ENCODE results near the gene RAPGEF4. TPM values are rescaled to one million over a fixed set of nuclear protein-coding genes. Genes with fewer than 3 reads are reported as not detected.

RAPGEF4 gene
- total RNA-seq, 8 experiments from 2014 or later = 0.51 to 19.3 (median 7.4) TPM

- no peak overlapping the region for H3K27ac ChIP-seq
- in situ Hi-C loops (cut with MboI; ENCODE audit: low pct_unique_long_range_greater_than_20kb in 2 of 9, low sequenced_read_pairs in 9 of 9, unreplicated experiment in 9 of 9) = no loop called here
- no peak overlapping the region for H3K4me3 ChIP-seq
- peaks cover 9 to 19% of the 10 kb centered on the region in 2 donors for H3K4me1 ChIP-seq (replicated peaks in 1 of 2)
- ATAC-seq (replicated peaks in 6 of 8) = peak in 3 of 8 experiments; percentile 31 to 60 (median 47)
- WGBS, 10 experiments = 85 to 100% (median 100%) methylated on average over 1 to 10 of the region's 16 CpGs; no CpG with 5 or more reads in 3 of the 10 experiments
Measured at GRCh38 chr2:172967036-172967982, 231.7 kb downstream of the RAPGEF4 start.

DNA sequence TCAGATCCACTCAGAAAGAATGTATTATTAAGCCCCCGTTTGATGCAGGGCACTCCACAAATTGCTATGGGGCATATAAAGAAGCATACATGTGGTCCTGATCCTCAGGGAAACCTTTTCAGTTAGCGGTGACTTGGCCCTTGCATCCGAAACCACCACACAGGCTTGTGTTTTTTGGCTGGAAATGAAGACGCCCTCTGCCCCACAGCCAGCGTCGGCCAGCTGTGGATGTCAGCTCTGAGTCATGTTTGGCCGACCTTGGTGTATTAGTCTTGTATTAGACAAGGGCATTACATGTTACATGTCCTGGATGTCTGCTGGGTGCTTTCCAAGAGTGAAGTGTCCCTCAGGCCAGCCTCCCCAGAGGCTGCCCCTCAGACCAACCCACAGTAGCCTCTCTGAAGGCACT is 232.4 kb downstream of the RAPGEF4 start:
- H3K4me1 ChIP-seq (replicated peaks in 1 of 2) = peaks cover 9 to 19% of the 10 kb centered on the region in 2 donors
- 48 to 100% (median 97%) methylated on average over 1 to 6 of the region's 7 CpGs; no CpG with 5 or more reads in 4 of the 10 experiments for WGBS, 10 experiments
- in situ Hi-C loops (cut with MboI; ENCODE audit: low pct_unique_long_range_greater_than_20kb in 2 of 9, low sequenced_read_pairs in 9 of 9, unreplicated experiment in 9 of 9) = no loop called here
- H3K27ac ChIP-seq = no peak overlapping the region
- no peak overlapping the region for H3K4me3 ChIP-seq
- ATAC-seq (replicated peaks in 6 of 8) = peak in 2 of 8 experiments; percentile 12 to 59

DNA sequence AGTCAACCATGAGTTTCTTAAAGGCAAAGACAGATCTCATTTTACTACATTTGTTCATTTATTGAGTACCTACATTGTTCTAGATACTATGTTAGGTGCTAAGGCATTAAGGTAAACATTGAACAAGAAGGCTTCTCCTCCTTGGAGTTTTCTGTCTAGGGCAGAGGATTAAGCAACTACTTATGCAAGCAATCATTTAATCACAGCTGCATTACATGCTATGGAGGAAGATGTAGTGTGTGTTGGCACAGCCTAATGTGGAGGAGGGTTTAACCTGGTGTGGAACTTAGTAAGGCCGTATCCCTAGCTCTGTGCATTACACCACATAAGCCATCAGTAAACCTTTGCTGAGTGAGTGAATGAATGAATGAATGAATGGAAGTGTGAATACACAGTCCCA is 233.5 kb downstream of the RAPGEF4 start:
- WGBS, 10 experiments = 78 to 100% (median 100%) methylated on average over 1 of the region's 1 CpG; no CpG with 5 or more reads in 5 of the 10 experiments
- Histone ChIP-seq H3K4me3 (no peak overlapping the region), H3K27ac (no peak overlapping the region), H3K4me1 (replicated peaks in 1 of 2) (peaks cover 9 to 19% of the 10 kb centered on the region in 2 donors)
- in situ Hi-C loops (cut with MboI; ENCODE audit: low pct_unique_long_range_greater_than_20kb in 2 of 9, low sequenced_read_pairs in 9 of 9, unreplicated experiment in 9 of 9) = no loop called here
- ATAC-seq (replicated peaks in 6 of 8) = no peak

- in situ Hi-C loops (cut with MboI; ENCODE audit: low pct_unique_long_range_greater_than_20kb in 2 of 9, low sequenced_read_pairs in 9 of 9, unreplicated experiment in 9 of 9) = no loop called here
- Histone ChIP-seq H3K4me1 (replicated peaks in 1 of 2) (peaks cover 9 to 19% of the 10 kb centered on the region in 2 donors), H3K4me3 (no peak overlapping the region), H3K27ac (no peak overlapping the region)
- 57 to 100% (median 75%) methylated on average over 1 to 3 of the region's 3 CpGs; no CpG with 5 or more reads in 1 of the 10 experiments for WGBS, 10 experiments
- ATAC-seq (replicated peaks in 6 of 8) = no peak
Measured at GRCh38 chr2:172969609-172970008, 234.0 kb downstream of the RAPGEF4 start.

DNA sequence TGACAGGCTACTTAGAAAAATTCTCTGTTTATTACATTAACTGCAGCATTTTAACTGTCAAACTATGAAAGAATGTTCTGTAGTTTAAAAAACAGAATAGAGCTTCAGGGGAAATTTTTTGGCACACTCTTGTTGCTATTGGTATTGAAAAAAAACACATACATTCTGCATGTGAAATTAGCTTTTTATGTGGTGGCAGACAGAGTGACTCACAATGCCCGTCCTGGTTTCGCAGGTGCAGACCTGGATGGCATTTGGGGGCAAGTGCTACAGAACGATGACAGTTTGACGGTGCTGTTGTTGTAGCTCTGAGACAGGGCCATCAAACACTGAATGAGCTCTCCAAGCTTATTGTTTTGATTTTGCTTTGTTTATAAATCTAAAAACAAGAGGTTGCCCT is 235.0 kb downstream of the RAPGEF4 start:
- in situ Hi-C loops (cut with MboI; ENCODE audit: low pct_unique_long_range_greater_than_20kb in 2 of 9, low sequenced_read_pairs in 9 of 9, unreplicated experiment in 9 of 9) = no loop called here
- ATAC-seq (replicated peaks in 6 of 8) = peak in 1 of 8 experiments; percentile 47
- Histone ChIP-seq H3K4me3 (no peak overlapping the region), H3K27ac (no peak overlapping the region), H3K4me1 (replicated peaks in 1 of 2) (peaks cover 4 to 17% of the 10 kb centered on the region in 2 donors)
- WGBS, 10 experiments = 76 to 100% (median 85%) methylated on average over 1 to 4 of the region's 4 CpGs; no CpG with 5 or more reads in 2 of the 10 experiments

GRCh38 chr2:172972005-172972619 is 236.5 kb downstream of the RAPGEF4 start:
- H3K4me3 ChIP-seq = no peak overlapping the region
- WGBS, 10 experiments = 20 to 100% (median 60%) methylated on average over 2 to 11 of the region's 12 CpGs
- peaks cover 0 to 3% of the 10 kb centered on the region in 2 donors for H3K4me1 ChIP-seq (replicated peaks in 1 of 2)
- no peak overlapping the region for H3K27ac ChIP-seq
- in situ Hi-C loops (cut with MboI; ENCODE audit: low pct_unique_long_range_greater_than_20kb in 2 of 9, low sequenced_read_pairs in 9 of 9, unreplicated experiment in 9 of 9) = no loop called here
- peak in 3 of 8 experiments; percentile 53 to 90 (median 76) for ATAC-seq (replicated peaks in 6 of 8)

DNA sequence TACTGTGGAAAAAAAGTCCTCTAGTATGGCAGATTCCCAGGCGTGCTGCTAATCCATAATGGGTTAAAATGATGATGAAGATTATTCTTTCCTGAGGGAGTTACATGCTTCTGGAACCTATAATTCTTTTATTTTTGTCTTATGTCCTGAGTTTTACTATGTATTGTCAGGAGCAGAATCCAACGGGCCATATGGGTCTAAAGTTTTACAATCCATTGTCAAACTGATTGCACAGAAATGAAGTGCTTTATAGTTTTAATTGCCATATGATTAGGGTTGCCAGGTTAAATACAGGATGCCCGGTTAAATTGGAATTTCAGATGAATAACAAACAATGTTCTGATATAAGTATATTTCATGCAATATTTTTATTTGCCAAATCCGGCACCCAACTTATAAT is 239.1 kb downstream of the RAPGEF4 start:
- Histone ChIP-seq H3K4me1 (replicated peaks in 1 of 2) (peaks cover 0 to 3% of the 10 kb centered on the region in 2 donors), H3K27ac (no peak overlapping the region), H3K4me3 (no peak overlapping the region)
- WGBS, 10 experiments = 65 to 100% (median 86%) methylated on average over 1 to 4 of the region's 4 CpGs
- in situ Hi-C loops (cut with MboI; ENCODE audit: low pct_unique_long_range_greater_than_20kb in 2 of 9, low sequenced_read_pairs in 9 of 9, unreplicated experiment in 9 of 9) = no loop called here
- ATAC-seq (replicated peaks in 6 of 8) = no peak

GRCh38 chr2:172976116-172976515 is 240.5 kb downstream of the RAPGEF4 start:
- Histone ChIP-seq H3K4me3 (no peak overlapping the region), H3K4me1 (replicated peaks in 1 of 2) (peaks cover 0 to 3% of the 10 kb centered on the region in 2 donors), H3K27ac (no peak overlapping the region)
- ATAC-seq (replicated peaks in 6 of 8) = no peak
- in situ Hi-C loops (cut with MboI; ENCODE audit: low pct_unique_long_range_greater_than_20kb in 2 of 9, low sequenced_read_pairs in 9 of 9, unreplicated experiment in 9 of 9) = no loop called here
- 47 to 100% (median 78%) methylated on average over 1 to 4 of the region's 4 CpGs; no CpG with 5 or more reads in 3 of the 10 experiments for WGBS, 10 experiments

GRCh38 chr2:172976816-172977215 is 241.2 kb downstream of the RAPGEF4 start:
- ATAC-seq (replicated peaks in 6 of 8) = no peak
- no peak overlapping the region for H3K4me3 ChIP-seq
- 70 to 100% (median 90%) methylated on average over 1 to 4 of the region's 5 CpGs; no CpG with 5 or more reads in 3 of the 10 experiments for WGBS, 10 experiments
- H3K27ac ChIP-seq = no peak overlapping the region
- H3K4me1 ChIP-seq (replicated peaks in 1 of 2) = peaks cover 0 to 3% of the 10 kb centered on the region in 2 donors
- in situ Hi-C loops (cut with MboI; ENCODE audit: low pct_unique_long_range_greater_than_20kb in 2 of 9, low sequenced_read_pairs in 9 of 9, unreplicated experiment in 9 of 9) = no loop called here

- Histone ChIP-seq H3K4me1 (replicated peaks in 1 of 2) (peaks cover 0 to 3% of the 10 kb centered on the region in 2 donors), H3K27ac (no peak overlapping the region), H3K4me3 (no peak overlapping the region)
- in situ Hi-C loops (cut with MboI; ENCODE audit: low pct_unique_long_range_greater_than_20kb in 2 of 9, low sequenced_read_pairs in 9 of 9, unreplicated experiment in 9 of 9) = no loop called here
- peak in 1 of 8 experiments; percentile 35 for ATAC-seq (replicated peaks in 6 of 8)
- 33 to 75% (median 63%) methylated on average over 1 to 4 of the region's 7 CpGs; no CpG with 5 or more reads in 3 of the 10 experiments for WGBS, 10 experiments
Measured at GRCh38 chr2:172977270-172978062, 241.8 kb downstream of the RAPGEF4 start.

GRCh38 chr2:172978063-172978383 is 242.4 kb downstream of the RAPGEF4 start:
- H3K27ac ChIP-seq = no peak overlapping the region
- in situ Hi-C loops (cut with MboI; ENCODE audit: low pct_unique_long_range_greater_than_20kb in 2 of 9, low sequenced_read_pairs in 9 of 9, unreplicated experiment in 9 of 9) = no loop called here
- 0 to 100% (median 49%) methylated on average over 1 to 2 of the region's 2 CpGs; no CpG with 5 or more reads in 4 of the 10 experiments for WGBS, 10 experiments
- peaks cover 0 to 3% of the 10 kb centered on the region in 2 donors for H3K4me1 ChIP-seq (replicated peaks in 1 of 2)
- no peak overlapping the region for H3K4me3 ChIP-seq
- no peak for ATAC-seq (replicated peaks in 6 of 8)

DNA sequence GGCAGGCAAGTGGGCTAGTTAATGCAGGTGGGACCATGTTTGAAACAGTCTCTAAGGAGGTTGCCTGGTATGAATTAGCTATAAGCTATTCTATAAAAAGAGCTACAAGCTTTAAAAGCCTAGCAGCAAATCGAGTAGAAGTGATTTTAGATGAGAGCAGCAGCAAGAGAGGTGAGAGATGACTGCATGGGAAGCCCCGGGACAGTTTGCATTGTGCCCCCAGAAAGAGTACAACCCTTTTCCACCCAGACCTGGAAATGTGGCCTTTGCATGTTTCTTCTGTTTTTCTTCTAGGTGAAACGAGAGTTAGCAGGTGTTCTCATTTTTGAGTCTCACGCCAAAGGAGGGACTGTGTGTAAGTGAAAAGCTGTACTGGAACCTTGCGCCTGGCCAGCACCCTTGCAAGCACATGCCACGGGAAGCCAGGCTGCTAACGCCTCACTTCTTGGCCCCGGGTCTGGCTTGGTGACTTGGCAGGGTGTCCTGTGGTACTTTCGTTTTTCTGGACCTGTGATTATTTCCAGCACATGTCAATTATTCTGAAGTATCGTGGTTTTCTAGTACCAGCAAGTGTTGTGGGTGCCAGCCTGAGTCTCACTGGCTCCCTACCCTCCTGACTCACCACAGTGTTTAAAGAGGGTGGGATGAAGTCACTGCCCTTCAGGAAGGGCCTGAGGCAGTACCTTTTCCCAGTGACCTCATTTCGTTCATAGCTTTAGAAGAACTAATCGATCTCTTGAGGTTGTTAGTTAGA is 249.7 kb downstream of the RAPGEF4 start:
- no peak overlapping the region for H3K27ac ChIP-seq
- ATAC-seq (replicated peaks in 6 of 8) = peak in 4 of 8 experiments; percentile 87 to 91 (median 89)
- peaks cover 0 to 2% of the 10 kb centered on the region in 2 donors for H3K4me1 ChIP-seq (replicated peaks in 1 of 2)
- in situ Hi-C loops (cut with MboI; ENCODE audit: low pct_unique_long_range_greater_than_20kb in 2 of 9, low sequenced_read_pairs in 9 of 9, unreplicated experiment in 9 of 9) = no loop called here
- H3K4me3 ChIP-seq = no peak overlapping the region
- 7 to 92% (median 74%) methylated on average over 2 to 9 of the region's 12 CpGs; no CpG with 5 or more reads in 2 of the 10 experiments for WGBS, 10 experiments

Data from motor neuron (in vitro differentiated cells).